ENCODE data around the gene ASXL2. TPM values are rescaled to one million over a fixed set of nuclear protein-coding genes. Genes with fewer than 3 reads are reported as not detected.
A peak's percentile ranks its signal among the peaks of the same experiment; 100 is the strongest.
"Not testable (repeated sequence)": the region's sequence is repeated elsewhere in the genome, so short reads cannot be mapped to it uniquely, and the experiment has no call there.

The ASXL2 gene
- polyA plus RNA-seq = 10 to 100 TPM in 1 of 4 donors, 1 to 10 TPM in 3; 1.1 to 14.7 (median 3.2) TPM
- long read RNA-seq, donor 1 = 0 reads
- long read RNA-seq, donor 2 = 0 reads
- long read RNA-seq, donor 3 = 0 reads
- long read RNA-seq, donor 4 = 0 reads
- long read RNA-seq, donor 5 = 0 reads
- long read RNA-seq, donor 6 = 0 reads
- long read RNA-seq, donor 7 = 0 reads
- long read RNA-seq, donor 8 = 0 reads
- long read RNA-seq, donor 9 = 0 reads
- long read RNA-seq, donor 10 = 0 reads

- peaks cover 0 to 3% (median 0%) of the 10 kb centered on the region in 3 donors for H3K4me1 ChIP-seq (ENCODE audit: control insufficient read depth in 3 of 3, insufficient read depth in 2 of 3, low read depth in 1 of 3, low read length in 2 of 3)
- FAIRE-seq = no peak
These were observed at the start of gene ASXL2 for GRCh38 chr2:25878361-25879132. TSS of gene ASXL2 (minus strand) at chr2:25878487. CDS start at chr2:25878222, 265 bp downstream.

GRCh38 chr2:25926984-25927756 is 48.9 kb upstream of the ASXL2 start:
- FAIRE-seq (no peak), DNase-seq (no peak)
- Histone ChIP-seq H3K4me3 (ENCODE audit: low read depth in 1 of 3, low read length in 3 of 3) (no peak overlapping the region), H3K9me3 (ENCODE audit: control insufficient read depth in 2 of 2, insufficient read depth in 1 of 2, low read depth in 1 of 2, low read length in 1 of 2) (no peaks in the 10 kb centered on the region), H3K36me3 (ENCODE audit: control insufficient read depth in 3 of 3, insufficient read depth in 2 of 3, low read depth in 1 of 3, low read length in 3 of 3) (peaks cover 0 to 11% (median 0%) of the 10 kb centered on the region in 3 donors), H3K4me1 (ENCODE audit: control insufficient read depth in 3 of 3, insufficient read depth in 2 of 3, low read depth in 1 of 3, low read length in 2 of 3) (no peaks in the 10 kb centered on the region), H3K27ac (ENCODE audit: low read depth in 1 of 3, low read length in 2 of 3) (no peak overlapping the region), H3K27me3 (ENCODE audit: control insufficient read depth in 3 of 3, insufficient read depth in 3 of 3, low read length in 3 of 3) (no peaks in the 10 kb centered on the region)
- 81 to 82% (median 81%) methylated on average over 18 of the region's 18 CpGs for whole genome bisulfite sequencing, 3 donors

More at GRCh38 chr2:25878361-25879132, at the start of gene ASXL2:
- Histone ChIP-seq H3K27ac (ENCODE audit: low read depth in 1 of 3, low read length in 2 of 3) (peak within 1 kb of the TSS; percentile 90 to 99 (median 96)), H3K27me3 (ENCODE audit: control insufficient read depth in 3 of 3, insufficient read depth in 3 of 3, low read length in 3 of 3) (peaks cover 0 to 6% (median 0%) of the 10 kb centered on the region in 3 donors), H3K36me3 (ENCODE audit: control insufficient read depth in 3 of 3, insufficient read depth in 2 of 3, low read depth in 1 of 3, low read length in 3 of 3) (peaks cover 0 to 10% (median 0%) of the 10 kb centered on the region in 3 donors), H3K4me3 (ENCODE audit: low read depth in 1 of 3, low read length in 3 of 3) (peak within 1 kb of the TSS; percentile 85 to 94 (median 92)), H3K9me3 (ENCODE audit: control insufficient read depth in 2 of 2, insufficient read depth in 1 of 2, low read depth in 1 of 2, low read length in 1 of 2) (no peaks in the 10 kb centered on the region)
- peak; percentile 98 to 99 for DNase-seq
- WGBS, 3 donors = 2 to 3% (median 3%) methylated on average over 24 to 56 of the region's 56 CpGs

DNA sequence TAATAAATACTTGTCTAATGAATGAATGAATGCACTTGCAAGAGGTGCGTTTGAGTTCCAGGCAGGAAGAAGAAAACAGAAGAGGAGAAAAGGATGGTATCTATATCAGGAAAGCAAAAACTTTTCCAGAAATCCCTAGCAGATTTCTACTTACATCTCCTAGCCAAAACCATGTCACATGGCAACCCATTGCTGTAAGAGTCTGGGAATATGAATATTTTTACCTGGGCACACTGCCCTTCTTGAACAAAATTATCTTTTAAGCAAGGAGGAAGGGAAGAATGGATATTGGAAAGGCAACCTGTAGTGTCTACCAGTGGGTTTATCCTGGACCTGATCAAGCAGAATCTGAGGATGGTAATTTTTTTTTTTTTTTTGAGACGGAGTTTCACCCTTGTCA is 44.2 kb upstream of the ASXL2 start:
- 66 to 94% (median 78%) methylated on average over 2 of the region's 2 CpGs for WGBS, 3 donors
- no peaks in the 10 kb centered on the region for H3K27me3 ChIP-seq (ENCODE audit: control insufficient read depth in 3 of 3, insufficient read depth in 3 of 3, low read length in 3 of 3)
- no peak overlapping the region for H3K4me3 ChIP-seq (ENCODE audit: low read depth in 1 of 3, low read length in 3 of 3)
- FAIRE-seq = no peak
- H3K36me3 ChIP-seq (ENCODE audit: control insufficient read depth in 3 of 3, insufficient read depth in 2 of 3, low read depth in 1 of 3, low read length in 3 of 3) = no peaks in the 10 kb centered on the region
- H3K27ac ChIP-seq (ENCODE audit: low read depth in 1 of 3, low read length in 2 of 3) = no peak overlapping the region
- DNase-seq = no peak
- no peaks in the 10 kb centered on the region for H3K4me1 ChIP-seq (ENCODE audit: control insufficient read depth in 3 of 3, insufficient read depth in 2 of 3, low read depth in 1 of 3, low read length in 2 of 3)
- H3K9me3 ChIP-seq (ENCODE audit: control insufficient read depth in 2 of 2, insufficient read depth in 1 of 2, low read depth in 1 of 2, low read length in 1 of 2) = no peaks in the 10 kb centered on the region

- WGBS, 3 donors = 79 to 87% (median 86%) methylated on average over 12 of the region's 12 CpGs
- no peak for FAIRE-seq
These were observed 42.6 kb upstream of the ASXL2 start for GRCh38 chr2:25920786-25921415.

GRCh38 chr2:25920336-25920735 is 42.0 kb upstream of the ASXL2 start:
- DNase-seq = no peak
- Histone ChIP-seq H3K27ac (ENCODE audit: low read depth in 1 of 3, low read length in 2 of 3) (no peak overlapping the region), H3K4me3 (ENCODE audit: low read depth in 1 of 3, low read length in 3 of 3) (no peak overlapping the region), H3K4me1 (ENCODE audit: control insufficient read depth in 3 of 3, insufficient read depth in 2 of 3, low read depth in 1 of 3, low read length in 2 of 3) (no peaks in the 10 kb centered on the region), H3K36me3 (ENCODE audit: control insufficient read depth in 3 of 3, insufficient read depth in 2 of 3, low read depth in 1 of 3, low read length in 3 of 3) (no peaks in the 10 kb centered on the region), H3K27me3 (ENCODE audit: control insufficient read depth in 3 of 3, insufficient read depth in 3 of 3, low read length in 3 of 3) (no peaks in the 10 kb centered on the region), H3K9me3 (ENCODE audit: control insufficient read depth in 2 of 2, insufficient read depth in 1 of 2, low read depth in 1 of 2, low read length in 1 of 2) (no peaks in the 10 kb centered on the region)
- FAIRE-seq = no peak
- WGBS, 3 donors = 70 to 89% (median 87%) methylated on average over 5 of the region's 5 CpGs

More at GRCh38 chr2:25920786-25921415, 42.6 kb upstream of the ASXL2 start:
- Histone ChIP-seq H3K27ac (ENCODE audit: low read depth in 1 of 3, low read length in 2 of 3) (no peak overlapping the region), H3K9me3 (ENCODE audit: control insufficient read depth in 2 of 2, insufficient read depth in 1 of 2, low read depth in 1 of 2, low read length in 1 of 2) (no peaks in the 10 kb centered on the region), H3K27me3 (ENCODE audit: control insufficient read depth in 3 of 3, insufficient read depth in 3 of 3, low read length in 3 of 3) (no peaks in the 10 kb centered on the region), H3K4me1 (ENCODE audit: control insufficient read depth in 3 of 3, insufficient read depth in 2 of 3, low read depth in 1 of 3, low read length in 2 of 3) (no peaks in the 10 kb centered on the region), H3K4me3 (ENCODE audit: low read depth in 1 of 3, low read length in 3 of 3) (no peak overlapping the region), H3K36me3 (ENCODE audit: control insufficient read depth in 3 of 3, insufficient read depth in 2 of 3, low read depth in 1 of 3, low read length in 3 of 3) (no peaks in the 10 kb centered on the region)
- no peak for DNase-seq

GRCh38 chr2:25917832-25918231 is 39.5 kb upstream of the ASXL2 start:
- Histone ChIP-seq H3K27me3 (ENCODE audit: control insufficient read depth in 3 of 3, insufficient read depth in 3 of 3, low read length in 3 of 3) (no peaks in the 10 kb centered on the region), H3K9me3 (ENCODE audit: control insufficient read depth in 2 of 2, insufficient read depth in 1 of 2, low read depth in 1 of 2, low read length in 1 of 2) (no peaks in the 10 kb centered on the region), H3K36me3 (ENCODE audit: control insufficient read depth in 3 of 3, insufficient read depth in 2 of 3, low read depth in 1 of 3, low read length in 3 of 3) (no peaks in the 10 kb centered on the region), H3K4me3 (ENCODE audit: low read depth in 1 of 3, low read length in 3 of 3) (no peak overlapping the region), H3K4me1 (ENCODE audit: control insufficient read depth in 3 of 3, insufficient read depth in 2 of 3, low read depth in 1 of 3, low read length in 2 of 3) (no peaks in the 10 kb centered on the region), H3K27ac (ENCODE audit: low read depth in 1 of 3, low read length in 2 of 3) (no peak overlapping the region)
- FAIRE-seq = no peak
- DNase-seq = no peak
- 66 to 79% (median 77%) methylated on average over 3 of the region's 3 CpGs for WGBS, 3 donors

DNA sequence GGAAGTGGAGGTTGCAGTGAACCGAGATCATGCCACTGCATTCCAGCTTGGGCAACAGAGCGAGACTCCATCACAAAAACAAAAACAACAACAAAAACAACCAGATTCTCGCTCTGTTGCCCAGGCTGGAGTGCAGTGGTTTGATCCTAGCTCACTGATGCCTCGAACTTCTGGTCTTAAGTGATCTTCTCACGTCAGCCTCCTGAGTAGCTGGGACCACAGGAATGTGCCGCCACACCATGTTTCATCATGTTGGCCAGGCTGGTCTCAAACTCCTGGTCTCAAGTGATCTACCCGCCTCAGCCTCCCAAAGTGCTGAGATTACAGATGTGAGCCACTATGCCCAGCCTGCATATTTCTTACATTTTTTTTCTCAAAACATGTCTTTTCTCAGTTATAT is 39.1 kb upstream of the ASXL2 start:
- not testable (repeated sequence) for H3K9me3 ChIP-seq (ENCODE audit: control insufficient read depth in 2 of 2, insufficient read depth in 1 of 2, low read depth in 1 of 2, low read length in 1 of 2); H3K27me3 ChIP-seq (ENCODE audit: control insufficient read depth in 3 of 3, insufficient read depth in 3 of 3, low read length in 3 of 3); FAIRE-seq; H3K36me3 ChIP-seq (ENCODE audit: control insufficient read depth in 3 of 3, insufficient read depth in 2 of 3, low read depth in 1 of 3, low read length in 3 of 3); H3K27ac ChIP-seq (ENCODE audit: low read depth in 1 of 3, low read length in 2 of 3); DNase-seq; H3K4me3 ChIP-seq (ENCODE audit: low read depth in 1 of 3, low read length in 3 of 3); H3K4me1 ChIP-seq (ENCODE audit: control insufficient read depth in 3 of 3, insufficient read depth in 2 of 3, low read depth in 1 of 3, low read length in 2 of 3)
- 80 to 86% (median 84%) methylated on average over 7 of the region's 7 CpGs for WGBS, 3 donors
